ACC112 (cell line): ENCODE results near the gene PIK3C2B.

Source experiments
- H2AFZ ChIP-seq: fragments of 200-600 bp; sonication (generic); one replicate; pipeline ENCODE4 v1.6.0; 2017; ENCODE audit warnings: antibody characterized with exemption, low read length; ENCODE audit not compliant: unreplicated experiment
- H3K27ac ChIP-seq: fragments of 200-600 bp; sonication (generic); 2 replicates; pipeline ENCODE4 v1.5.1; 2014; ENCODE audit warnings: low read depth, mild to moderate bottlenecking, antibody characterized with exemption, low read length, moderate library complexity
- H3K27me3 ChIP-seq: fragments of 200-600 bp; sonication (generic); 2 replicates; pipeline ENCODE4 v1.6.1; 2014; ENCODE audit warnings: mild to moderate bottlenecking, antibody characterized with exemption, low read length, moderate library complexity, mixed read lengths; ENCODE audit not compliant: insufficient read depth
- H3K36me3 ChIP-seq: fragments of 200-600 bp; sonication (generic); 2 replicates; pipeline ENCODE4 v1.6.1; 2016; ENCODE audit warnings: mild to moderate bottlenecking, antibody characterized with exemption, low read length, moderate library complexity, mixed read lengths; ENCODE audit not compliant: insufficient read depth
- H3K4me1 ChIP-seq: fragments of 200-600 bp; sonication (generic); one replicate; pipeline ENCODE4 v1.6.1; 2016; ENCODE audit warnings: low read length, mixed read lengths; ENCODE audit not compliant: insufficient read depth, unreplicated experiment, control insufficient read depth
- H3K4me3 ChIP-seq: fragments of 200-600 bp; sonication (generic); 2 replicates; pipeline ENCODE4 v1.5.1; 2014; ENCODE audit warnings: mild to moderate bottlenecking, low read depth, low read length
- H3K79me2 ChIP-seq: fragments of 200-600 bp; sonication (generic); one replicate; pipeline ENCODE4 v1.6.0; 2016; ENCODE audit warnings: low read length; ENCODE audit not compliant: control insufficient read depth, unreplicated experiment, insufficient read depth

PIK3C2B gene, protein sequence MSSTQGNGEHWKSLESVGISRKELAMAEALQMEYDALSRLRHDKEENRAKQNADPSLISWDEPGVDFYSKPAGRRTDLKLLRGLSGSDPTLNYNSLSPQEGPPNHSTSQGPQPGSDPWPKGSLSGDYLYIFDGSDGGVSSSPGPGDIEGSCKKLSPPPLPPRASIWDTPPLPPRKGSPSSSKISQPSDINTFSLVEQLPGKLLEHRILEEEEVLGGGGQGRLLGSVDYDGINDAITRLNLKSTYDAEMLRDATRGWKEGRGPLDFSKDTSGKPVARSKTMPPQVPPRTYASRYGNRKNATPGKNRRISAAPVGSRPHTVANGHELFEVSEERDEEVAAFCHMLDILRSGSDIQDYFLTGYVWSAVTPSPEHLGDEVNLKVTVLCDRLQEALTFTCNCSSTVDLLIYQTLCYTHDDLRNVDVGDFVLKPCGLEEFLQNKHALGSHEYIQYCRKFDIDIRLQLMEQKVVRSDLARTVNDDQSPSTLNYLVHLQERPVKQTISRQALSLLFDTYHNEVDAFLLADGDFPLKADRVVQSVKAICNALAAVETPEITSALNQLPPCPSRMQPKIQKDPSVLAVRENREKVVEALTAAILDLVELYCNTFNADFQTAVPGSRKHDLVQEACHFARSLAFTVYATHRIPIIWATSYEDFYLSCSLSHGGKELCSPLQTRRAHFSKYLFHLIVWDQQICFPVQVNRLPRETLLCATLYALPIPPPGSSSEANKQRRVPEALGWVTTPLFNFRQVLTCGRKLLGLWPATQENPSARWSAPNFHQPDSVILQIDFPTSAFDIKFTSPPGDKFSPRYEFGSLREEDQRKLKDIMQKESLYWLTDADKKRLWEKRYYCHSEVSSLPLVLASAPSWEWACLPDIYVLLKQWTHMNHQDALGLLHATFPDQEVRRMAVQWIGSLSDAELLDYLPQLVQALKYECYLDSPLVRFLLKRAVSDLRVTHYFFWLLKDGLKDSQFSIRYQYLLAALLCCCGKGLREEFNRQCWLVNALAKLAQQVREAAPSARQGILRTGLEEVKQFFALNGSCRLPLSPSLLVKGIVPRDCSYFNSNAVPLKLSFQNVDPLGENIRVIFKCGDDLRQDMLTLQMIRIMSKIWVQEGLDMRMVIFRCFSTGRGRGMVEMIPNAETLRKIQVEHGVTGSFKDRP (N-terminal part only)

DNA sequence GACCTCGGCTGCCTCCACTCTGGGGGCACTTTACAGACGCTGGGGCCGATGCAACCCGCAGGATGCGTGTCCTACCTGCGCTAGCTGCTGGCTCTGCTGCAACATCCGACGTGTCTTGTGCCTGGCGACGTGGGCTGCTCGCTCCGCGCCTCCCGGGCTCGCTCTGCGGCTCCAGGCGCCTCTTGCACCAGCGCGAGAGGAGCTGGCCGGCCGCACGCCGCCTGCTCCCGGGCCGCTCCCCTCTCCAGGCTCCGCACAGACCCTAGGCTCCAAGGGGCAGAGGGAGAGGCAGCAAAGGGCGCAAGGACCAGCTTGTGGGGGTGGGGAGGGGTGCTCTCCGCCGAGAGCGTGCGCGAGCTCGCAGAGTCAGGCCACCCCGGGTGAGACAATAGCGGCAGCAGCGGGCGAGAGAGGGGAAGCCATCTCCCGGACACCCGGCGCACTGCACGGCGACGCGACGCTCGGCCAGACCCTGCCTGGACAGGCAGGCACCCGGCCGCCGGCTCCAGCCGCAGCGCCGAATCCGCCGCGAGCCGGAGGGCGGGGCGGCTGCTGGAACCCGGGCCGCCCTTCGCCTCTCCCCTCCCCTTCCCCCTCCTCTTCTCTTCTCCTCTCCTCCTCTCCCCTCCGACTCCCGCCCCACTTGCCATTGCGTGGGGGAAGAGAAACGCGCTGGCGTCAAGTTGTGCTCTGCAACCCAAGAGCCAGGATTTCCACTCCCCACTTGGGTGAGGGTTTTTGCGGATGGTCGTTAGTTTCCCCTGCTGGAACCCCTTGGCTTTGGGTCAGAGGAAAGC lies at the start of gene PIK3C2B:
PIK3C2B (minus strand) TSS at position 525 of the 797 bp plus-strand sequence. CDS start 25,003 bp downstream, outside the sequence.
- peak within 1 kb of the TSS; percentile 81 for H3K4me3 ChIP-seq
- H3K27ac ChIP-seq, result no peak within 1 kb of the TSS
- H2AFZ ChIP-seq, result peak within 1 kb of the TSS; percentile 45

DNA sequence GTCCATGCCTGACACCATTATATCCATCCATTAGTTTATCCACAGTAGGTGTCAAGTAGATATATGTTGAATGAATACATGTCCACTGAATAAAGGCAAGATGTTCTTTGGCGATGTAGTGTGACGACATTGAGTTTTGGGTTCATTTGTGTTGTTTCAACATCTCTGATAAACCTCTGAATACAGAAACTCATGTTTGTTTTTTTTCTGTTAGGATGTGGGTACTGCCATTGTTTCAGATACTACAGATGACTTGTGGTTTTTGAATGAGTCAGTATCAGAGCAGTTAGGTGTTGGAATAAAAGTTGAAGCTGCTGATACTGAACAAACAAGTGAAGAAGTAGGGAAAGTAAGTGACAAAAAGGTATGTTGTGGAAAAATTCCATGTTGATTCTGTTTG lies 49.7 kb upstream of the PIK3C2B start:
- Histone ChIP-seq H3K36me3 (peaks cover 60% of the 10 kb centered on the region), H2AFZ (no peak overlapping the region), H3K79me2 (no peaks in the 10 kb centered on the region), H3K27me3 (no peaks in the 10 kb centered on the region), H3K4me3 (no peak overlapping the region), H3K27ac (peak overlapping the region; percentile 53), H3K4me1 (peaks cover 23% of the 10 kb centered on the region)

More for the DNA sequence above, at the start of gene PIK3C2B:
- no peaks in the 10 kb centered on the region for H3K36me3 ChIP-seq
- H3K79me2 ChIP-seq, result no peaks in the 10 kb centered on the region
- peaks cover 3% of the 10 kb centered on the region for H3K4me1 ChIP-seq
- H3K27me3 ChIP-seq, result peaks cover 35% of the 10 kb centered on the region

DNA sequence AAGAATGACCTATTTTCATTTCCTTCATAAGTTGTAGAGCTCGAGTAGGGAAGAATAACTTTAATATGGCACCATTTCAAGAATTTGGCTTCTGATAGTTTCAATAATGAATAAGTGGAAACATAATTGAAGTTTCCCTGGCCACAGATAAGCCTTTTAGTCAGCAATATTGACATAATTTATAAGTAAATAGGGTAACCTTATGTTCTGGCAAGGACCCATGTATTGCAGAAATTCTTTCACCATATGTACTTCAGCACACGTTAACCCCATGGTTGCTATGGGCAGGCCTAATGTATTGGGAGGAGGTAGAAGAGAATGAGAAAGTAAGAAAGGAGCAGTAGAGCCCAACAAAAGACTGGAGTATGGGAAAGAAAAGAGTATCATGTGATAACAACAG lies 47.0 kb upstream of the PIK3C2B start:
- peaks cover 55% of the 10 kb centered on the region for H3K36me3 ChIP-seq
- H2AFZ ChIP-seq, result no peak overlapping the region
- no peaks in the 10 kb centered on the region for H3K79me2 ChIP-seq

DNA sequence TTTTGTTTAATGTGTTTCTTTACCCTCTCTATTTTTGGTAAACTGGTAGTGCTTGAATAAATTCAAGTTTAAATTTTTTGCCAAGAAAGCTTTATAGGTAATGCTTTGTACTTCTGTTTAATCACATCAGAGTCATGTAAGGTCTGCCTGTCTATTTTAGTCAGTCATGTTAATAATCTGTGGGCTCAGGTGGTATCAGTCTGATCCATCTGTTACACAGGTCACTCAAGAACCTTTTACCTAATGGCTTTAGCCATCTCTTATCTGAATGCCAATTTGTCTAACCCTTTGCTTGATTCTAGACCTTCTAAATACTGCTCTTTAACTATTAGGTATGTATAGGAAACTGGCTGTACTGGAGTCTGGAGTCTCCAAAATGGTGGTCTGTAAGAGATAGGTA lies 38.2 kb upstream of the PIK3C2B start:
- H3K27ac ChIP-seq, result no peak overlapping the region
- H3K79me2 ChIP-seq, result no peaks in the 10 kb centered on the region
- no peaks in the 10 kb centered on the region for H3K4me1 ChIP-seq
- no peak overlapping the region for H2AFZ ChIP-seq
- H3K36me3 ChIP-seq, result peaks cover 29% of the 10 kb centered on the region
- no peaks in the 10 kb centered on the region for H3K27me3 ChIP-seq
- no peak overlapping the region for H3K4me3 ChIP-seq

More for the DNA sequence above, 47.0 kb upstream of the PIK3C2B start:
- Histone ChIP-seq H3K27ac (no peak overlapping the region), H3K4me1 (peaks cover 23% of the 10 kb centered on the region), H3K27me3 (no peaks in the 10 kb centered on the region), H3K4me3 (no peak overlapping the region)

DNA sequence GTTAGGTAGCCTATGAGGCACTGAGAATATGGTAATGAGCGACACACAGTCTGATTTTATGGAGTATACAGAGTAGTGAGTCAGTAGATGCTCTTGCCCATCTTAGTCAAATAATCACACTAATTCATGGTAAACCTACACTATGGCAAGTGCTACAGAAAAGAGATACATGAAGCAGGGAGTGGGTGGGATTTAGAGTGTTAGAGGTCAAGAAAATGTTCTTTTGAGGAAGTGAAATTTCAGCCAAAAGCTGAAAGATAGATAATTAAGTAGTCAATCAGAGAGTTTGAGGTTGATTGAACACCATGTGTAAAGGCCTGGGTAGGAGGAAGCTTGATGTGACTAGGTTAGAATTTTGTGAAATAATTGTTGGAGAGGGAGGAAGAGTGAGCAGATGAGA lies 36.3 kb upstream of the PIK3C2B start:
- Histone ChIP-seq H3K79me2 (no peaks in the 10 kb centered on the region), H3K4me1 (no peaks in the 10 kb centered on the region), H3K27me3 (no peaks in the 10 kb centered on the region), H3K4me3 (no peak overlapping the region), H3K27ac (no peak overlapping the region), H3K36me3 (peaks cover 29% of the 10 kb centered on the region), H2AFZ (no peak overlapping the region)

DNA sequence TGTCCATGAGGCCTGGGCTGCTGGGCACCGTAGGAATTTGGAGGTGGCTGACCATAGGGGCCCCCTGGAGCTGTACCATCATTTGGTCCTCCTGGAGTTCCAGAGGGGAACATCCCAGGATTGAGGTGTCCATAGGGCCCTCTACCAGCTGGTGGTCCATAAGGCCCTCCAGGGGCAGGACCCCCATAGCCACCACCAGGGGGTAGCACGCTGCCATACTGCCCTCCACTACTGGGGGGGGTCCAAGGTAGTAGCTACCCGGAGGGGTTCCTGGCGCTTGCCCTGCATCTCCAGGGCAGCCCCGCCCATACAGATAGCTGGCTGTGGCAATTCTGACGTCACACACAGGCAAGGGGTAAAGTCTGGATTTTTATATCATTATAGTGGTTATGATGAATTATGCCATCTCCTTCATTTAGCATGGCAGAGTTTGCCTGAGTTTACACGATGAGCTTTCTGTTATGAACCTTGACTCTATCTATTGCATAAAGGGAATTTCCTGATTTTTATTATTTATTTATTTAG lies 34.8 kb upstream of the PIK3C2B start:
- no peak overlapping the region for H2AFZ ChIP-seq
- no peak overlapping the region for H3K4me3 ChIP-seq
- H3K27me3 ChIP-seq, result no peaks in the 10 kb centered on the region
- H3K27ac ChIP-seq, result no peak overlapping the region
- H3K79me2 ChIP-seq, result peaks cover 9% of the 10 kb centered on the region
- H3K4me1 ChIP-seq, result no peaks in the 10 kb centered on the region
- peaks cover 25% of the 10 kb centered on the region for H3K36me3 ChIP-seq

DNA sequence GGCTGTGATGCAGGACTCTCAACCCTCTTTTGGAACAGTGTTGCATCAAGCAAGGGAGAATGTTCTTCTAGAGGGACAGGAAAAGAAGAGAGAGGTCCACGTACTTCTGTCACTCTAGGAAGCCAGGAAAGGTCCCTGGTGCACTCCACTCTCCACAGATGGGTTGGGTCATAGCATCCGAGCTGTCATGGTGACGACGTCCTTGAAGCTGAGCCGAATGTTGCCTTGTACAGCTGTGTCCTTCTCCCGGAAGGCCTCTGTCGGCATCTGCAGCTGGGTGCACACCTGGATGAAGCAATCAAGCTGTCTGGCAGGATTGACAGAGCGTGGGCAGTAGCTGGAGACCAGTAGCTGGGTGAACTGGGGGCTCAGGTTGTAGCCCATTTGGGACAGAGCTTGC lies 34.1 kb upstream of the PIK3C2B start:
- Histone ChIP-seq H2AFZ (no peak overlapping the region), H3K36me3 (peaks cover 25% of the 10 kb centered on the region), H3K27me3 (no peaks in the 10 kb centered on the region), H3K27ac (no peak overlapping the region), H3K4me3 (no peak overlapping the region), H3K4me1 (no peaks in the 10 kb centered on the region), H3K79me2 (peaks cover 16% of the 10 kb centered on the region)

DNA sequence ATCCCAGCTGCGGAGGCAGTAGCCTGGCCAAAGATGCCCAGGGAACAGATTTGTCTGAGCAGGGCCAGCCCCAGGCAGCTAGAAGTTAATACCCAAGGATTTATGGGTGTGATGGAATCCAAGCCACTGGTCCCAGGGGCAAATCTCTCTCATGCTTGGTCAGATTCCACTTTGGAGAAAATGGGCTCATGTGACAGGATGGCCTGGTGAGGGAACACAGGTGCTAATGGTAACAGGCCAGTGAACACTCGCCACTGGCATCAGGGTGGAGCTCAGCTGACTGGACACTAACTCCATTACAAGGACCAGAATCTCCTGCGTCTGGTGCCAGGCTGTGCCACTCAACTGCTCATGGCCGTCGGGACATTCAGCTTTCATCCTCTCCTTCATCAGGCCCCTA lies 33.6 kb upstream of the PIK3C2B start:
- no peak overlapping the region for H3K4me3 ChIP-seq
- H3K27me3 ChIP-seq, result no peaks in the 10 kb centered on the region
- no peaks in the 10 kb centered on the region for H3K4me1 ChIP-seq
- H3K36me3 ChIP-seq, result peaks cover 28% of the 10 kb centered on the region
- peaks cover 20% of the 10 kb centered on the region for H3K79me2 ChIP-seq
- H2AFZ ChIP-seq, result no peak overlapping the region
- no peak overlapping the region for H3K27ac ChIP-seq

DNA sequence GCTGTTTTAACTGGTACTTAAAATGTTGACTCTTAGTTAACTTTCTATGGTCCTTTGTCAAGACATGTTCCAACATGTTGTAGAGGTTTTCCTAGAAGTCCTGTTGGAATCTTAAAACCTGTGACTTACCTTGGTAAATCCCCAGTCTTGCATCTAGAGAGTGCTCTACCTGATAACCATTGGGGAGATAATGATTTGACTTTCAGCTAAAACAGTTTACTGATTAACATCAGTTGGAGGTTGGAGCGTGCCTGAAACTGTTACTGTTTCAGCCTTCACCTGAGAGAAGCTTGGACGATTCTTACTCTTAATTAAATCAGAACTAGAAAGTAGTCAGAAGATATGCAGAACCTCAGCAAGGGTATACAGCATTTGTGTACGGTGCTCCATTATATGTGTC lies 30.4 kb upstream of the PIK3C2B start:
- no peak overlapping the region for H3K4me3 ChIP-seq
- no peak overlapping the region for H3K27ac ChIP-seq
- H3K27me3 ChIP-seq, result no peaks in the 10 kb centered on the region
- peaks cover 50% of the 10 kb centered on the region for H3K79me2 ChIP-seq
- peaks cover 5% of the 10 kb centered on the region for H3K4me1 ChIP-seq
- H2AFZ ChIP-seq, result no peak overlapping the region
- peaks cover 20% of the 10 kb centered on the region for H3K36me3 ChIP-seq
